Measurements from ENCODE around the gene IRAK1.

GRCh38 chrX:153969904-153970356 lies 49.8 kb downstream of the IRAK1 start:
- no peak for TF ChIP-seq CTCF (conservative IDR thresholded peaks at IDR 0.05 in 1 of 2, IDR thresholded peaks at IDR 0.05 in 1 of 2; ENCODE audit: extremely low read depth in 1 of 2, insufficient read depth in 1 of 2, low read depth in 1 of 2, low read length in 2 of 2)
- TF ChIP-seq EZH2 (IDR thresholded peaks at IDR 0.05; ENCODE audit: borderline replicate concordance, low read length): no peak

Measured in mammary epithelial cell (primary cell).